Measurements from ENCODE around the gene BEST1. TPM values are rescaled to one million over a fixed set of nuclear protein-coding genes. Genes with fewer than 3 reads are reported as not detected.

Gene BEST1
- total and polyA plus RNA-seq, 2 donors (not counting 3 experiments of a cell fraction or from before 2014, with no cell fraction given), result 0.04 TPM; not detected in 1

DNA sequence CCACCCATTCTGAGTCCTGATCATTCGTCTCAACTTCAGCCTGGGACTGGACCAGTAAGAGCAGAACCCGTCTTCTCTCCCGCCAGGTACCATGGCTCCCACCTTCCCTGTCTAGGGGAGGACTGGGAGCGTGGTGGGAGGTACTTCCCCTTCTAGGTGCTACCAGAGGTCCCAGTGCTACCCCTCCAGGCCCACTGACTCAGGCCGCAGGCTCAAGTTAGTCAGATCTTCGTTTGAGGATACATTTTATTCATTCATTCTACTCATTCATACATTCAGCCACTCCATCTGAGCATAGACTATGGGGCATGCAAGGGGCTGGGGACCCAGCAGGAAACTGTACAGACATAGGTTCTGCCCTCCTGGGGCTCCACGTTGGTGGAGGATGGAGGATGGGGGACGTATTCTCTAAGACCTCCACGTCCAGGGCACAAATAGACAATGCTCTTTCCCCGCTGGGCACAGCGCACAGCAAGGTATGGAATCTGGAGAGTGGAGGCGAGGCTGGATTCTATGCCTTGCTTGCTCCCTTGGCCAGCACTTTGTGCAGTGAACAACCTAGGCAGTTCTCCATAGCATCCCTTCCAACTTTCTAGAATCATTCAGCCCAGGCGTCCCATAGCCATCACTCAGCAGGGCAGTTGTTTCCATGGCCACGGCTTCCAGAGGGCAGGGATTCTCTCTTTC is 31.8 kb upstream of the BEST1 start:
- Histone ChIP-seq H3K9ac (replicated peaks; ENCODE audit: extremely low read depth, insufficient read depth, low read length) (no peak overlapping the region), H3K27me3 (ENCODE audit: control insufficient read depth in 2 of 2, insufficient read depth in 2 of 2, low read length in 2 of 2) (peaks cover 11 to 22% of the 10 kb centered on the region in 2 experiments), H2AFZ (ENCODE audit: low read depth, low read length) (no peak overlapping the region), H3K4me2 (ENCODE audit: insufficient read depth, low read length) (no peak overlapping the region), H3K4me3 (replicated peaks in 1 of 3; ENCODE audit: insufficient read depth in 1 of 3, low read depth in 1 of 3, low read length in 3 of 3) (no peak overlapping the region), H3K79me2 (ENCODE audit: control insufficient read depth, insufficient read depth, low read length) (no peaks in the 10 kb centered on the region), H3K27ac (ENCODE audit: insufficient read depth, low read depth, low read length) (no peak overlapping the region), H3K9me1 (replicated peaks; ENCODE audit: control insufficient read depth, extremely low read depth, insufficient read depth, low read length) (no peaks in the 10 kb centered on the region), H3K36me3 (ENCODE audit: control insufficient read depth in 2 of 2, extremely low read depth in 1 of 2, insufficient read depth in 2 of 2, low read length in 2 of 2) (no peaks in the 10 kb centered on the region), H3K4me1 (ENCODE audit: control insufficient read depth, extremely low read depth, insufficient read depth, low read length) (no peaks in the 10 kb centered on the region), H3K9me3 (replicated peaks; ENCODE audit: control insufficient read depth, insufficient read depth, low read length) (no peaks in the 10 kb centered on the region), H4K20me1 (replicated peaks; ENCODE audit: control insufficient read depth, extremely low read depth, insufficient read depth, low read length) (no peaks in the 10 kb centered on the region)
- BruUV-seq (replicated peaks), result no TSS peak
- intact Hi-C loops (cut with micrococcal nuclease), result no loop called here
- DNase-seq (ENCODE audit: low read depth, low spot score), result no peak
- dilution Hi-C loops (cut with MboI; ENCODE audit: extremely low pct_ligation_motif_present, low sequenced_read_pairs), result no loop called here
- CTCF ChIA-PET, result interaction anchor here (1.2 to 1.3 kb wide), 2 partner anchors 20 to 164 kb away, joined by 3 to 7 read pairs; no protein-coding TSS in a partner anchor
- no peak for FAIRE-seq
- TF ChIP-seq, protein P1, sequence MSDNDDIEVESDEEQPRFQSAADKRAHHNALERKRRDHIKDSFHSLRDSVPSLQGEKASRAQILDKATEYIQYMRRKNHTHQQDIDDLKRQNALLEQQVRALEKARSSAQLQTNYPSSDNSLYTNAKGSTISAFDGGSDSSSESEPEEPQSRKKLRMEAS (IDR thresholded peaks at IDR 0.05; ENCODE audit: insufficient read depth, insufficient read length), result no peak
- TF ChIP-seq, protein P2, sequence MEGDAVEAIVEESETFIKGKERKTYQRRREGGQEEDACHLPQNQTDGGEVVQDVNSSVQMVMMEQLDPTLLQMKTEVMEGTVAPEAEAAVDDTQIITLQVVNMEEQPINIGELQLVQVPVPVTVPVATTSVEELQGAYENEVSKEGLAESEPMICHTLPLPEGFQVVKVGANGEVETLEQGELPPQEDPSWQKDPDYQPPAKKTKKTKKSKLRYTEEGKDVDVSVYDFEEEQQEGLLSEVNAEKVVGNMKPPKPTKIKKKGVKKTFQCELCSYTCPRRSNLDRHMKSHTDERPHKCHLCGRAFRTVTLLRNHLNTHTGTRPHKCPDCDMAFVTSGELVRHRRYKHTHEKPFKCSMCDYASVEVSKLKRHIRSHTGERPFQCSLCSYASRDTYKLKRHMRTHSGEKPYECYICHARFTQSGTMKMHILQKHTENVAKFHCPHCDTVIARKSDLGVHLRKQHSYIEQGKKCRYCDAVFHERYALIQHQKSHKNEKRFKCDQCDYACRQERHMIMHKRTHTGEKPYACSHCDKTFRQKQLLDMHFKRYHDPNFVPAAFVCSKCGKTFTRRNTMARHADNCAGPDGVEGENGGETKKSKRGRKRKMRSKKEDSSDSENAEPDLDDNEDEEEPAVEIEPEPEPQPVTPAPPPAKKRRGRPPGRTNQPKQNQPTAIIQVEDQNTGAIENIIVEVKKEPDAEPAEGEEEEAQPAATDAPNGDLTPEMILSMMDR (IDR thresholded peaks at IDR 0.05; ENCODE audit: extremely low read depth in 1 of 2, insufficient read depth in 1 of 2, low read depth in 1 of 2, low read length in 2 of 2), result no peak
- TF ChIP-seq JUN (IDR thresholded peaks at IDR 0.05; ENCODE audit: borderline replicate concordance, insufficient read depth, insufficient read length, low read depth), result no peak
- POLR2A ChIA-PET, result no interaction called here
